Measurements from ENCODE around the gene DUSP7. TPM values are rescaled to one million over a fixed set of nuclear protein-coding genes. Genes with fewer than 3 reads are reported as not detected.

The DUSP7 gene
- polyA plus RNA-seq, 1 experiment: 17.8 TPM

- Histone ChIP-seq H3K4me3 (ENCODE audit: low read depth, low read length) (no peak overlapping the region), H3K9me3 (ENCODE audit: control insufficient read depth, insufficient read depth, low read length) (no peaks in the 10 kb centered on the region), H3K27ac (ENCODE audit: low read depth, low read length) (no peak overlapping the region), H3K27me3 (ENCODE audit: control insufficient read depth, insufficient read depth, low read length) (no peaks in the 10 kb centered on the region)
- ChIA-PET POLR2A (no interaction called here), CTCF (no interaction called here)
- no peak for DNase-seq (ENCODE audit: low read depth, low spot score)
- no peak for TF ChIP-seq CTCF (IDR thresholded peaks at IDR 0.05; ENCODE audit: low read depth, low read length)
These were observed 41.6 kb upstream of the DUSP7 start for GRCh38 chr3:52097851-52098507.

- ChIA-PET POLR2A (no interaction called here), CTCF (interaction anchor here (1.0 kb wide), 1 partner anchor 94 kb away, joined by 3 read pairs; no protein-coding TSS in a partner anchor)
- no peaks in the 10 kb centered on the region for H3K9me3 ChIP-seq (ENCODE audit: control insufficient read depth, insufficient read depth, low read length)
- H3K27ac ChIP-seq (ENCODE audit: low read depth, low read length): no peak overlapping the region
- TF ChIP-seq CTCF (IDR thresholded peaks at IDR 0.05; ENCODE audit: low read depth, low read length): no peak
- no peak overlapping the region for H3K4me3 ChIP-seq (ENCODE audit: low read depth, low read length)
- no peaks in the 10 kb centered on the region for H3K27me3 ChIP-seq (ENCODE audit: control insufficient read depth, insufficient read depth, low read length)
- no peak for DNase-seq (ENCODE audit: low read depth, low spot score)
These were observed 39.8 kb upstream of the DUSP7 start for GRCh38 chr3:52095990-52096775.

GRCh38 chr3:52094571-52095485, 38.5 kb upstream of the DUSP7 start:
- Histone ChIP-seq H3K9me3 (ENCODE audit: control insufficient read depth, insufficient read depth, low read length) (no peaks in the 10 kb centered on the region), H3K27me3 (ENCODE audit: control insufficient read depth, insufficient read depth, low read length) (no peaks in the 10 kb centered on the region), H3K27ac (ENCODE audit: low read depth, low read length) (no peak overlapping the region), H3K4me3 (ENCODE audit: low read depth, low read length) (no peak overlapping the region)
- no peak for TF ChIP-seq CTCF (IDR thresholded peaks at IDR 0.05; ENCODE audit: low read depth, low read length)
- ChIA-PET POLR2A (interaction anchor here (0.6 kb wide), 1 partner anchor 64 kb away, joined by 3 read pairs; no protein-coding TSS in a partner anchor), CTCF (interaction anchor here (1.0 kb wide), 1 partner anchor 92 kb away, joined by 3 read pairs; no protein-coding TSS in a partner anchor)
- DNase-seq (ENCODE audit: low read depth, low spot score): no peak

- ChIA-PET CTCF (no interaction called here), POLR2A (interaction anchor here (0.6 to 1.4 kb wide), 3 partner anchors 38 to 98 kb away, joined by 3 read pairs; partner anchors contain the start of genes DUSP7 and RPL29)
- no peak for DNase-seq (ENCODE audit: low read depth, low spot score)
- no peak overlapping the region for H3K4me3 ChIP-seq (ENCODE audit: low read depth, low read length)
- no peaks in the 10 kb centered on the region for H3K9me3 ChIP-seq (ENCODE audit: control insufficient read depth, insufficient read depth, low read length)
- H3K27me3 ChIP-seq (ENCODE audit: control insufficient read depth, insufficient read depth, low read length): no peaks in the 10 kb centered on the region
- no peak for TF ChIP-seq CTCF (IDR thresholded peaks at IDR 0.05; ENCODE audit: low read depth, low read length)
- H3K27ac ChIP-seq (ENCODE audit: low read depth, low read length): peak overlapping the region; percentile 21
These were observed 37.6 kb upstream of the DUSP7 start for GRCh38 chr3:52093756-52094545.

All from AG04450 (cell line).